Heart left ventricle (tissue), 13 donors: ENCODE data around the gene LRRC26.

Experiments
- CTCF ChIP-seq, 12 donors: fragments of 200-600 bp; sonication (generic) in 4 of 12; IDR thresholded peaks; one replicate each; pipeline versions ENCODE4 v1.5.0 to v1.8.0; 2018 to 2022; ENCODE audit warnings: antibody characterized with exemption in 12 of 12, mild to moderate bottlenecking in 5 of 12
- POLR2A ChIP-seq, 2 donors: fragments of 450-650 bp; IDR thresholded peaks; one replicate each; pipeline ENCODE4 v1.6.1; 2017; ENCODE audit warnings: antibody characterized with exemption in 2 of 2, mild to moderate bottlenecking in 2 of 2, moderate library complexity in 2 of 2
- donor health status: ischemic (EF 13 %, LVEDD 7.1; RV severe dilation, severe dysfunction).
- donor health status: DM: no; HTN: yes; CAD: no.
- donor health status: DM: no; HTN: no; CAD: no.
- donor health status: ischemic (EF 25% LVEDD 6.9; RV normal size, moderate dysfunction).
- donor health status: ischemic (EF 25% LVEDD 5.7; RV mildly dilated, moderate dysfunction).
- donor health status: ischemic (EF 35%, LVEDD 5.7; RV mildly dilated, moderate dysfunction).
- donor health status: nonischemic (EF 11% LVEDD 7.7; RV severe dilation, severe dysfunction).
- donor health status: DM: yes; HTN: yes; CAD: no.
- donor health status: PGD.
- donor health status: ischemic (EF 29% LVEDD 5.4; RV normal size, mild dysfunction).
- donor health status: nonischemic (EF 23%, LVEDD 6.1; RV moderate dilation, normal function).

- no peak for TF ChIP-seq CTCF (IDR thresholded peaks at IDR 0.05)
- no peak for TF ChIP-seq POLR2A (IDR thresholded peaks at IDR 0.05)
Measured at GRCh38 chr9:137174722-137175293, 5.0 kb upstream of the LRRC26 start.
